ENCODE measurements around the gene EMC6.

The EMC6 gene

GRCh38 chr17:3656755-3657587, 11.6 kb upstream of the EMC6 start:
- no peak for DNase-seq

- DNase-seq, result no peak
These were observed 11.1 kb upstream of the EMC6 start for GRCh38 chr17:3657588-3657869.

- DNase-seq, result no peak
These were observed 10.5 kb upstream of the EMC6 start for GRCh38 chr17:3657874-3658783.

- DNase-seq, result no peak
These were observed 9.7 kb upstream of the EMC6 start for GRCh38 chr17:3658784-3659449.

DNA sequence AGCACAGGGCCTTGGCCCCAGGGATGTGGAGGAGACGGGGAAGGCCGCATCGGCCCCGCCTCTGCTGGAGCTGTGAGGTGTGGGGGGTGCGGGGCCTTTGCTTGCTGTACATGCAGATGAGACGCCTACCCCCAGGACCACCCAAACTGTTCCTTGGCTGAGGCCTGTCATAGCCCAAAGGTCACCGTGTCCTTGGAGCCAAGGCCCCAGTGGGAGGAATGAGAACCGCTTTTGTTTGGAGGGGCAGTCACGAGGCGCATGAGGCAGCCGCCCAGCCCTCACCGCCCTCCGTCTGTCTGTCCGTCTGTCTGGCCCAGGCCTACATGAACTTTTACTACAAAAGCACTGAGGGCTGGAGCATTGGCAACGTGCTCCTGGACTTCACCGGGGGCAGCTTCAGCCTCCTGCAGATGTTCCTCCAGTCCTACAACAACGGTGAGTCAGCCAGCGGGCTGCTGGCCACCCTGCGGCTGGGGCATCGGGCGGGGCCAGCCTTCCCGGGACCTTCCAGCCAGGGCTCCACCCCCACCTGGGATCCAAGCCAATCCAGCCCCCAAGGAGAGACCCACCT, 9.0 kb upstream of the EMC6 start:
- no peak for DNase-seq

- DNase-seq, result no peak
These were observed 8.2 kb upstream of the EMC6 start for GRCh38 chr17:3660311-3660891.

GRCh38 chr17:3663102-3664011, 5.3 kb upstream of the EMC6 start:
- no peak for DNase-seq

GRCh38 chr17:3665834-3666233, 2.8 kb upstream of the EMC6 start:
- no peak for DNase-seq

- DNase-seq, result no peak
These were observed 2.1 kb upstream of the EMC6 start for GRCh38 chr17:3666516-3666915.

DNA sequence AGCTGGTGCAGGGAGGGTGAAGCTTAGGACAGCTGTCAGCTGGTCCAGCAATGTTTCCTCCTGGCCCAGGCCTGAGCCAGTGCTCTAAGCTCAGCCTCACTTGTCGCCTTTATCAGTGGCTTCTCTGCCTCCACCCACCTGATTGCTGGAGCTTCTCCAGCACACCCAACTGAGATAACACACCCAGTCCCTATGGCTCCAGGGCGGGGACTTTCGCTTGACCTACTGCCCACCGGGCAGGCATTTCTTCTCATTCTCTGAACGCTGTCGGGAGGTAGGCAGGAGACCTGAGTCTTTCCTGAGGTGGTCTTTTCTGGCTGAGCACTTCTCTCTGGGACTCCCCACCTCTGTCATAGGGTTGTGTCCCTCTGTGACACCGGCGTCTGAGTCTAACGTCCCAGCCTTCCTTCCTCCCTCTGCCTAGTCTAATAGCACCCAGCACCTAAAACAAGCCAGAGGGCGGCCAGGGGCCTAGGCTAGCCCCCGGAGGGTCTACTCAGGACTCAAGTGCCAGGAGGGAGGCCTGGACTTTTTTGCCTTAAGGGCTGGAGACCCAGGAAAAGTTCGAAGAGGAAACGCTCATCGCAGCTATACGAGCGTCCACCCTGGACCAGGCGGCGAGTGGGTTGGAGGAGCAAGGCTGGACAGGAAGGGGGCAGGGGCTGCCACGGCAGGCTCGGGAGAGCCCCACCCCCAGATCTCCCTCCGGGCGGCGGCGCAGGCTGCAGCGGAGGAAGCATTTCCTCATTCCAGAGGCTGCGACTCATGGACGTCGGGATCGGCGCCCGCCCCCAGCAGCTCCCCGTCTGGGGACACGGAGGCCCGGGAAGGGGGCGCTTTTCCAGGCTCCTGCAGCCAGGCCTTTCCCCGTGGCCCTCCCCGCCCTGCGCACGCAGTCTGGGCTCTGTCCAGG, 990 bp upstream of the EMC6 start:
- peak; percentile 62 for DNase-seq

DNA sequence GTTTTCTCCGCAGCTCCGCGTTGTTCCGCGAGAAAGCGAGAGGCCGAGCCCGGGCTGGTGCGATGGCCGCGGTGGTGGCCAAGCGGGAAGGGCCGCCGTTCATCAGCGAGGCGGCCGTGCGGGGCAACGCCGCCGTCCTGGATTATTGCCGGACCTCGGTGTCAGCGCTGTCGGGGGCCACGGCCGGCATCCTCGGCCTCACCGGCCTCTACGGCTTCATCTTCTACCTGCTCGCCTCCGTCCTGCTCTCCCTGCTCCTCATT, 404 bp downstream of the EMC6 start:
- no peak for DNase-seq

DNA sequence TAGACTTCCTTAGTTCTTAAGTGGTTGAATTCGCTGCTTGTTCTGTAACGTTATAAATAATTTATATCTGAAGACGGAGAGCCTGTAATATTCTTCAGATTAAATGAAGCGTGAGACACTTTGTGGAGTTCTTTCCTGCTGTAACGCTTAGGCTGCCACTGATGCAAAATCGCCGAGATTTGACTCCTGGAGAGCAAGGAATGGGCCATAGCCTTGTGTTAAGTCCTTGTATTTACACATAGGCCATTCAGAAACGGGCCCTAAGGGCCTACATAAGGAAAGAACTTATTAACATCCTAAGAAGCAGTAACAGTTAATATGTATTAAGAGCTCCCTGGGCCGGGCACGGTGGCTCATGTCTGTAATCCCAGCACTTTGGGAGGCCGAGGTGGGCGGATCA, 936 bp downstream of the EMC6 start:
- DNase-seq, result no peak

GRCh38 chr17:3672571-3672970, 4.0 kb downstream of the EMC6 start:
- DNase-seq, result no peak

GRCh38 chr17:3675886-3676285, 7.3 kb downstream of the EMC6 start:
- DNase-seq, result no peak

- no peak for DNase-seq
These were observed 9.6 kb downstream of the EMC6 start for GRCh38 chr17:3678095-3678820.

GRCh38 chr17:3678821-3679530, 10.4 kb downstream of the EMC6 start:
- DNase-seq, result no peak

DNA sequence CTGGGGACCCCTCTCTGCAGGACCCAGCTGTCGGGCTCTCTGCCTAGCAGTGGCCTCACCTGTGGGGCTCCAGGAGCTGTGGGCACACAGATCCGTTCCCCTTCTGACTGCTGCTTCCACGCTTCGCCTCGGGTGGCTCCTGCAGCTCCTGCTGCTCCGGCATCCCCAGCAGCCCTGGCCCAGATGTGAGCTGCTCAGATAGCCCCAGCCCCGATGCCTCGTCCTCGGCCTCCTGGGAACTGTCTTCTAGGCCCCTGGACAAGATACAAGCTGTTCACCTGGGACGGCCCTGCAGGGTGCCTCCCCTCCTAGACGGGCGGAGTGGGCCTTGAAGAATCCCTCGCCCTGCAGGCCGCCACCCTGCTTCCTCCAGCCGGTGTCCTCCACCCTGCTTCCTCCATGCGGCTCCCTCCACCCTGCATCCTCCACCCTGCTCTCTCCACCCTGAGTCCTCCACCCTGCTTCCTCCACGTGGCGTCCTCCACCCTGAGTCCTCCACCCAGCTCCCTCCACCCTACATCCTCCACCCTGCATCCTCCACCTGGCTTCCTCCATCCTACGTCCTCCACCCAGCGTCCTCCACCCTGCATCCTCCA, 11.0 kb downstream of the EMC6 start:
- no peak for DNase-seq

DNA sequence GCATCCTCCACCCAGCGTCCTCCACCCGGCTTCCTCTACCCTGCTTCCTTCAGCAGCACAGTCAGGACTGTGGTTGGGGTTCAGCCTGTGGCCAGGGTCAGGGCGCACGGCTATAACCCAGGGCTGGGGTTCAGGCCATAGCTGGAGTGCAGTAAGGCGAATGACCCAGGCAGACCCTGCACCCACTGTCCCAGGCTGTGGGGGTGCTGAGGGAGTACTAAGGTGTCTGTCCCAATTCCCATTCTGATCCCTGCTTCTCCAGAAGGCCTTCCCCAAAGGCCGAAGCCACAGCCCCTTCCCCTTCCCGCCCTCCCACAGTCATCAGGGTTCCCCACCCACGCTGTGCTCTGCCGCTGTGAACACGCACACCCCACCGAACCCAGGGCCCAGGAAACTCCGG, 12.4 kb downstream of the EMC6 start:
- no peak for DNase-seq

GRCh38 chr17:3681565-3681964, 13.0 kb downstream of the EMC6 start:
- DNase-seq, result no peak

Data from NCI-H2227 treated with DMSO at 0.1 percent for 48 hours (cell line).